H7 (cell line): ENCODE data around the gene PAK2. TPM values are rescaled to one million over a fixed set of nuclear protein-coding genes. Genes with fewer than 3 reads are reported as not detected.
"Not testable (repeated sequence)": the region's sequence is repeated elsewhere in the genome, so short reads cannot be mapped to it uniquely, and the experiment has no call there.

Source experiments
- DNase-seq: peaks from one replicate; pipeline ENCODE4 v3.0.0; 2012
- H3K27me3 ChIP-seq: 2 replicates; pipeline ENCODE4 v1.6.0; 2011; ENCODE audit warnings: mild to moderate bottlenecking, low read length; ENCODE audit not compliant: control insufficient read depth, insufficient read depth
- H3K36me3 ChIP-seq: replicated peaks from 2 replicates; pipeline ENCODE4 v1.5.1; 2011; ENCODE audit warnings: low read length; ENCODE audit not compliant: control insufficient read depth, insufficient read depth
- H3K4me3 ChIP-seq: 2 replicates; pipeline ENCODE4 v1.5.1; 2011; ENCODE audit warnings: low read depth, mild to moderate bottlenecking, control low read depth, low read length, moderate library complexity; ENCODE audit not compliant: insufficient read depth
- total RNA-seq: library from RNA; depleted of rRNA; stranded (reverse); fragments of >200 nt; shearing (Covaris generic); gene quantifications from 2 replicates; pipeline ENCODE4 v1.2.3, GENCODE V29; 2014

The PAK2 gene
- total RNA-seq, 1 experiment from 2014 or later, result 20.0 TPM

- Histone ChIP-seq H3K4me3 (peak overlapping the region; percentile 82), H3K27me3 (no peaks in the 10 kb centered on the region), H3K36me3 (no peaks in the 10 kb centered on the region)
- no peak for DNase-seq
These were observed 26.9 kb upstream of the PAK2 start for GRCh38 chr3:196712514-196713413.

GRCh38 chr3:196717162-196717561 lies 22.5 kb upstream of the PAK2 start:
- H3K27me3 ChIP-seq, H3K4me3 ChIP-seq, DNase-seq, H3K36me3 ChIP-seq: not testable (repeated sequence)

GRCh38 chr3:196721097-196721496 lies 18.6 kb upstream of the PAK2 start:
- H3K27me3 ChIP-seq, result no peaks in the 10 kb centered on the region
- no peaks in the 10 kb centered on the region for H3K36me3 ChIP-seq
- H3K4me3 ChIP-seq, result no peak overlapping the region
- DNase-seq, result no peak

- DNase-seq, result no peak
These were observed 12.6 kb upstream of the PAK2 start for GRCh38 chr3:196726788-196727675.

GRCh38 chr3:196735751-196736150 lies 3.9 kb upstream of the PAK2 start:
- DNase-seq, result no peak
- Histone ChIP-seq H3K27me3 (no peaks in the 10 kb centered on the region), H3K4me3 (no peak overlapping the region), H3K36me3 (no peaks in the 10 kb centered on the region)

More at GRCh38 chr3:196726788-196727675, 12.6 kb upstream of the PAK2 start:
- Histone ChIP-seq H3K36me3 (no peaks in the 10 kb centered on the region), H3K27me3 (no peaks in the 10 kb centered on the region), H3K4me3 (no peak overlapping the region)

- Histone ChIP-seq H3K4me3 (no peak overlapping the region), H3K36me3 (no peaks in the 10 kb centered on the region), H3K27me3 (no peaks in the 10 kb centered on the region)
- no peak for DNase-seq
These were observed 2.8 kb upstream of the PAK2 start for GRCh38 chr3:196736670-196737374.

GRCh38 chr3:196737655-196738054 lies 2.0 kb upstream of the PAK2 start:
- no peak for DNase-seq
- Histone ChIP-seq H3K27me3 (no peaks in the 10 kb centered on the region), H3K4me3 (no peak overlapping the region), H3K36me3 (no peaks in the 10 kb centered on the region)

- DNase-seq, result peak; percentile 47
- H3K36me3 ChIP-seq, result no peaks in the 10 kb centered on the region
- no peaks in the 10 kb centered on the region for H3K27me3 ChIP-seq
- H3K4me3 ChIP-seq, result peak overlapping the region; percentile 93
These were observed 1.0 kb downstream of the PAK2 start for GRCh38 chr3:196740481-196741248.

- Histone ChIP-seq H3K36me3 (no peaks in the 10 kb centered on the region), H3K4me3 (peak overlapping the region; percentile 93), H3K27me3 (no peaks in the 10 kb centered on the region)
- no peak for DNase-seq
These were observed 1.7 kb downstream of the PAK2 start for GRCh38 chr3:196741249-196741889.

- H3K36me3 ChIP-seq, H3K4me3 ChIP-seq, DNase-seq, H3K27me3 ChIP-seq: not testable (repeated sequence)
These were observed 3.9 kb downstream of the PAK2 start for GRCh38 chr3:196743569-196743968.

- no peak for DNase-seq
- no peaks in the 10 kb centered on the region for H3K27me3 ChIP-seq
These were observed 9.5 kb downstream of the PAK2 start for GRCh38 chr3:196749125-196749524.

GRCh38 chr3:196753201-196753600 lies 13.5 kb downstream of the PAK2 start:
- H3K27me3 ChIP-seq, result no peaks in the 10 kb centered on the region
- DNase-seq, result no peak
- no peak overlapping the region for H3K4me3 ChIP-seq
- no peaks in the 10 kb centered on the region; the same call in 1 of the 2 replicates for H3K36me3 ChIP-seq

More at GRCh38 chr3:196749125-196749524, 9.5 kb downstream of the PAK2 start:
- Histone ChIP-seq H3K4me3 (no peak overlapping the region), H3K36me3 (no peaks in the 10 kb centered on the region; the same call in 1 of the 2 replicates)
